Aorta (tissue), 5 donors: ENCODE data around the gene SLC24A3. TPM values are rescaled to one million over a fixed set of nuclear protein-coding genes. Genes with fewer than 3 reads are reported as not detected.

Experiments used
- ATAC-seq: fragments of 200-7000 bp; cut with Tn5 transposase; one replicate; pipeline ENCODE4 v1.9.1; 2022; ENCODE audit warnings: moderate library complexity; ENCODE audit not compliant: low FRiP score
- DNase-seq, 2 donors: peaks; one replicate each; pipeline ENCODE4 v3.0.0-alpha.2; 2020
- H3K27ac ChIP-seq, 2 donors: one replicate each; pipeline ENCODE4 v1.5.1; 2013; ENCODE audit warnings: low read length in 2 of 2, mild to moderate bottlenecking in 2 of 2, moderate library complexity in 2 of 2, control low read depth in 1 of 2, inconsistent platforms in 1 of 2, low read depth in 1 of 2
- H3K27me3 ChIP-seq, 2 donors: one replicate each; pipeline ENCODE4 v1.6.1; 2013; ENCODE audit warnings: control low read depth in 1 of 2, low read length in 1 of 2, mild to moderate bottlenecking in 1 of 2, moderate library complexity in 1 of 2; ENCODE audit not compliant: insufficient read depth in 2 of 2, control insufficient read depth in 1 of 2
- H3K36me3 ChIP-seq, 2 donors: one replicate each; pipeline ENCODE4 v1.6.1; 2013; ENCODE audit warnings: control low read depth in 1 of 2, low read length in 1 of 2, mild to moderate bottlenecking in 1 of 2; ENCODE audit not compliant: insufficient read depth in 2 of 2, control insufficient read depth in 1 of 2
- H3K4me1 ChIP-seq, 2 donors: one replicate each; pipeline ENCODE4 v1.6.1; 2013; ENCODE audit warnings: low read length in 2 of 2, control low read depth in 1 of 2, mild to moderate bottlenecking in 1 of 2, moderate library complexity in 1 of 2; ENCODE audit not compliant: insufficient read depth in 2 of 2, control insufficient read depth in 1 of 2
- H3K4me3 ChIP-seq, 2 donors: one replicate each; pipeline ENCODE4 v1.5.1; 2013; ENCODE audit warnings: low read length in 2 of 2, control low read depth in 1 of 2, mild to moderate bottlenecking in 1 of 2
- H3K9me3 ChIP-seq: one replicate; pipeline ENCODE4 v1.6.1; 2013; ENCODE audit warnings: mild to moderate bottlenecking, low read length; ENCODE audit not compliant: control insufficient read depth
- WGBS, 2 donors: extraction: QIAGEN DNeasy Blood & Tissue Kit; methylation state at CpG; one replicate each; pipeline ENCODE4 v1.1.7; 2013; 5-methylcytosine and 5-hydroxymethylcytosine counted together
- intact Hi-C, 2 donors: fragments of 100-400 bp; cut with DNase I; formaldehyde crosslinking; loops; one replicate each; pipeline versions ENCODE4 v1.14.2 to v1.15.0; 2022
- polyA plus RNA-seq, 2 donors: library from polyadenylated mRNA; stranded (reverse); fragments of 200-250 nt; gene quantifications; one replicate each; pipeline ENCODE4 v1.2.3, GENCODE V29; 2013
- total RNA-seq, 2 donors: library from RNA; stranded (reverse); fragmentation: NEBNext Ultra II Directional; extraction: Animal tissue kit (Norgen Biotek cat#: 25700); gene quantifications; one replicate each; pipeline ENCODE4 v1.2.1, GENCODE V29; 2021
- donor health status: healthy with polysubstance abuse.
- donor health status: Bipolar disorder and iron deficiency.
- donor health status: DM: no; HTN: no; CAD: no.
- donor health status: DM: no; HTN: no; CAD: no.
- donor health status: DM: yes; HTN: yes; CAD: no.

Gene SLC24A3
- total and polyA plus RNA-seq, 4 donors = 8.8 to 24.9 (median 19.1) TPM

GRCh38 chr20:19317237-19318069 is 105.0 kb downstream of the SLC24A3 start:
- H3K27me3 ChIP-seq = no peaks in the 10 kb centered on the region
- H3K4me3 ChIP-seq = no peak overlapping the region
- no peaks in the 10 kb centered on the region for H3K9me3 ChIP-seq
- ATAC-seq = peak; percentile 40
- H3K36me3 ChIP-seq = peaks cover 0 to 2% of the 10 kb centered on the region in 2 donors
- H3K4me1 ChIP-seq = no peaks in the 10 kb centered on the region
- DNase-seq = no peak
- WGBS, 2 donors = 80% methylated on average over 5 of the region's 5 CpGs
- intact Hi-C loops = no loop called here
- no peak overlapping the region for H3K27ac ChIP-seq

- intact Hi-C loops = no loop called here
- Histone ChIP-seq H3K9me3 (no peaks in the 10 kb centered on the region), H3K27ac (no peak overlapping the region), H3K4me3 (no peak overlapping the region), H3K27me3 (no peaks in the 10 kb centered on the region), H3K4me1 (no peaks in the 10 kb centered on the region), H3K36me3 (peaks cover 0 to 2% of the 10 kb centered on the region in 2 donors)
- DNase-seq = no peak
- WGBS, 2 donors = 75 to 87% methylated on average over 4 of the region's 4 CpGs
- ATAC-seq = no peak
Measured at GRCh38 chr20:19318610-19319009, 106.2 kb downstream of the SLC24A3 start.

- intact Hi-C loops = no loop called here
- ATAC-seq = no peak
Measured at GRCh38 chr20:19320005-19320404, 107.6 kb downstream of the SLC24A3 start.

GRCh38 chr20:19321176-19321575 is 108.7 kb downstream of the SLC24A3 start:
- intact Hi-C loops = no loop called here

More at GRCh38 chr20:19320005-19320404, 107.6 kb downstream of the SLC24A3 start:
- H3K4me1 ChIP-seq = no peaks in the 10 kb centered on the region
- DNase-seq = no peak
- peaks cover 0 to 2% of the 10 kb centered on the region in 2 donors for H3K36me3 ChIP-seq
- WGBS, 2 donors = 78 to 81% methylated on average over 8 of the region's 8 CpGs
- H3K27me3 ChIP-seq = no peaks in the 10 kb centered on the region
- no peaks in the 10 kb centered on the region for H3K9me3 ChIP-seq
- H3K27ac ChIP-seq = no peak overlapping the region
- no peak overlapping the region for H3K4me3 ChIP-seq

GRCh38 chr20:19322061-19322985 is 109.9 kb downstream of the SLC24A3 start:
- 95 to 99% methylated on average over 11 to 12 of the region's 12 CpGs for WGBS, 2 donors
- no peak for DNase-seq
- intact Hi-C loops = no loop called here
- H3K27me3 ChIP-seq = no peaks in the 10 kb centered on the region
- peaks cover 0 to 2% of the 10 kb centered on the region in 2 donors for H3K36me3 ChIP-seq
- no peak overlapping the region for H3K4me3 ChIP-seq
- H3K27ac ChIP-seq = no peak overlapping the region
- H3K4me1 ChIP-seq = no peaks in the 10 kb centered on the region
- no peak for ATAC-seq
- no peaks in the 10 kb centered on the region for H3K9me3 ChIP-seq

More at GRCh38 chr20:19321176-19321575, 108.7 kb downstream of the SLC24A3 start:
- ATAC-seq (no peak), DNase-seq (no peak)
- no peak overlapping the region for H3K27ac ChIP-seq
- no peaks in the 10 kb centered on the region for H3K4me1 ChIP-seq
- H3K36me3 ChIP-seq = peaks cover 0 to 2% of the 10 kb centered on the region in 2 donors
- WGBS, 2 donors = 78 to 82% methylated on average over 5 of the region's 5 CpGs
- no peaks in the 10 kb centered on the region for H3K27me3 ChIP-seq
- H3K9me3 ChIP-seq = no peaks in the 10 kb centered on the region
- H3K4me3 ChIP-seq = no peak overlapping the region

- no peak for ATAC-seq
- 94 to 96% methylated on average over 5 of the region's 5 CpGs for WGBS, 2 donors
Measured at GRCh38 chr20:19327401-19327800, 115.0 kb downstream of the SLC24A3 start.

GRCh38 chr20:19328676-19329075 is 116.2 kb downstream of the SLC24A3 start:
- no peaks in the 10 kb centered on the region for H3K9me3 ChIP-seq
- H3K27me3 ChIP-seq = no peaks in the 10 kb centered on the region
- WGBS, 2 donors = 87 to 90% methylated on average over 7 of the region's 7 CpGs
- H3K4me1 ChIP-seq = peaks cover 3 to 9% of the 10 kb centered on the region in 2 donors
- no peak overlapping the region for H3K27ac ChIP-seq
- no peak for ATAC-seq
- no peaks in the 10 kb centered on the region for H3K36me3 ChIP-seq
- DNase-seq = no peak
- no peak overlapping the region for H3K4me3 ChIP-seq
- intact Hi-C loops = no loop called here

More at GRCh38 chr20:19327401-19327800, 115.0 kb downstream of the SLC24A3 start:
- Histone ChIP-seq H3K4me3 (no peak overlapping the region), H3K27me3 (no peaks in the 10 kb centered on the region), H3K27ac (no peak overlapping the region), H3K9me3 (no peaks in the 10 kb centered on the region), H3K4me1 (no peaks in the 10 kb centered on the region), H3K36me3 (no peaks in the 10 kb centered on the region)
- DNase-seq = no peak
- intact Hi-C loops = no loop called here

GRCh38 chr20:19330038-19330437 is 117.6 kb downstream of the SLC24A3 start:
- H3K27me3 ChIP-seq = no peaks in the 10 kb centered on the region
- intact Hi-C loops = no loop called here
- H3K9me3 ChIP-seq = no peaks in the 10 kb centered on the region
- H3K4me3 ChIP-seq = no peak overlapping the region
- WGBS, 2 donors = 96% methylated on average over 6 of the region's 6 CpGs
- H3K4me1 ChIP-seq = peaks cover 3 to 9% of the 10 kb centered on the region in 2 donors
- H3K27ac ChIP-seq = no peak overlapping the region
- DNase-seq (no peak), ATAC-seq (no peak)
- H3K36me3 ChIP-seq = no peaks in the 10 kb centered on the region
